Calu3 (cell line): Measurements from ENCODE around the gene AP5S1. TPM values are rescaled to one million over a fixed set of nuclear protein-coding genes. Genes with fewer than 3 reads are reported as not detected.
A peak's percentile ranks its signal among the peaks of the same experiment; 100 is the strongest.

ENCODE experiments used
- BruUV-seq: library from RNA; stranded (reverse); fragments of 400-500 nt; replicated peaks from 2 replicates; lab custom pipeline; 2021; lab: Mats Ljungman, UMichigan
- CTCF ChIA-PET: fragments of 300-600 bp; sonication (Branson Sonifier 250); formaldehyde crosslinking; loops from one replicate; lab custom pipeline; 2022; ENCODE audit warnings: antibody characterized with exemption; lab: Charles Lee
- DNase-seq: peaks from one replicate; pipeline ENCODE4 v3.0.0; 2022
- H3K27ac Mint-ChIP-seq: one replicate; pipeline ENCODE4 v1.8.0; 2022; ENCODE audit warnings: mixed read lengths; ENCODE audit not compliant: unreplicated experiment
- H3K27me3 Mint-ChIP-seq: one replicate; pipeline ENCODE4 v1.8.0; 2022; ENCODE audit warnings: mixed read lengths; ENCODE audit not compliant: unreplicated experiment
- H3K36me3 Mint-ChIP-seq: one replicate; pipeline ENCODE4 v1.8.0; 2022; ENCODE audit warnings: mild to moderate bottlenecking, moderate library complexity, mixed read lengths; ENCODE audit not compliant: insufficient read depth, unreplicated experiment
- H3K4me1 Mint-ChIP-seq: one replicate; pipeline ENCODE4 v1.8.0; 2022; ENCODE audit warnings: mild to moderate bottlenecking, low read depth, mixed read lengths; ENCODE audit not compliant: unreplicated experiment
- H3K4me3 Mint-ChIP-seq: one replicate; pipeline ENCODE4 v1.8.0; 2022; ENCODE audit warnings: mild to moderate bottlenecking, low read depth, moderate library complexity, mixed read lengths; ENCODE audit not compliant: unreplicated experiment
- H3K9me3 Mint-ChIP-seq: one replicate; pipeline ENCODE4 v1.8.0; 2022; ENCODE audit warnings: low read depth, mixed read lengths; ENCODE audit not compliant: unreplicated experiment
- intact Hi-C: fragments of 100-400 bp; cut with micrococcal nuclease; formaldehyde crosslinking; loops from one replicate; pipeline ENCODE4 v1.10.0; 2022; ENCODE audit not compliant: unreplicated experiment
- total RNA-seq: library from RNA; stranded (reverse); gene quantifications from 2 replicates; pipeline ENCODE4 v1.2.3, GENCODE V29; 2022
- TF ChIP-seq, protein P1 (sequence below): fragments of 200-600 bp; IDR thresholded peaks from one replicate; pipeline ENCODE4 v1.8.0; 2022; ENCODE audit warnings: antibody characterized with exemption; ENCODE audit not compliant: unreplicated experiment

The AP5S1 gene
- total RNA-seq, 1 experiment from 2014 or later, result 9.5 TPM

- TF ChIP-seq, protein P1, sequence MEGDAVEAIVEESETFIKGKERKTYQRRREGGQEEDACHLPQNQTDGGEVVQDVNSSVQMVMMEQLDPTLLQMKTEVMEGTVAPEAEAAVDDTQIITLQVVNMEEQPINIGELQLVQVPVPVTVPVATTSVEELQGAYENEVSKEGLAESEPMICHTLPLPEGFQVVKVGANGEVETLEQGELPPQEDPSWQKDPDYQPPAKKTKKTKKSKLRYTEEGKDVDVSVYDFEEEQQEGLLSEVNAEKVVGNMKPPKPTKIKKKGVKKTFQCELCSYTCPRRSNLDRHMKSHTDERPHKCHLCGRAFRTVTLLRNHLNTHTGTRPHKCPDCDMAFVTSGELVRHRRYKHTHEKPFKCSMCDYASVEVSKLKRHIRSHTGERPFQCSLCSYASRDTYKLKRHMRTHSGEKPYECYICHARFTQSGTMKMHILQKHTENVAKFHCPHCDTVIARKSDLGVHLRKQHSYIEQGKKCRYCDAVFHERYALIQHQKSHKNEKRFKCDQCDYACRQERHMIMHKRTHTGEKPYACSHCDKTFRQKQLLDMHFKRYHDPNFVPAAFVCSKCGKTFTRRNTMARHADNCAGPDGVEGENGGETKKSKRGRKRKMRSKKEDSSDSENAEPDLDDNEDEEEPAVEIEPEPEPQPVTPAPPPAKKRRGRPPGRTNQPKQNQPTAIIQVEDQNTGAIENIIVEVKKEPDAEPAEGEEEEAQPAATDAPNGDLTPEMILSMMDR, result no peak
- CTCF ChIA-PET, result no interaction called here
- no peak for DNase-seq
- BruUV-seq, result no TSS peak
- Mint-ChIP-seq H3K9me3 (no peaks in the 10 kb centered on the region), H3K27me3 (no peaks in the 10 kb centered on the region), H3K36me3 (peaks cover 59% of the 10 kb centered on the region), H3K27ac (peak overlapping the region; percentile 74), H3K4me3 (peak overlapping the region; percentile 97), H3K4me1 (peaks cover 9% of the 10 kb centered on the region)
- intact Hi-C loops, result no loop called here
Observed at GRCh38 chr20:3798373-3798768, 22.0 kb upstream of the AP5S1 start.

- H3K27ac Mint-ChIP-seq, result no peak overlapping the region
- CTCF ChIA-PET, result no interaction called here
- H3K9me3 Mint-ChIP-seq, result no peaks in the 10 kb centered on the region
- DNase-seq, result no peak
- H3K4me3 Mint-ChIP-seq, result no peak overlapping the region
- no peaks in the 10 kb centered on the region for H3K27me3 Mint-ChIP-seq
- BruUV-seq, result no TSS peak
- intact Hi-C loops, result no loop called here
- H3K36me3 Mint-ChIP-seq, result peaks cover 64% of the 10 kb centered on the region
- TF ChIP-seq, protein P1, result no peak
- H3K4me1 Mint-ChIP-seq, result peaks cover 12% of the 10 kb centered on the region
Observed at GRCh38 chr20:3798908-3799248, 21.5 kb upstream of the AP5S1 start.

- Mint-ChIP-seq H3K36me3 (peaks cover 71% of the 10 kb centered on the region), H3K4me1 (peaks cover 20% of the 10 kb centered on the region), H3K9me3 (no peaks in the 10 kb centered on the region), H3K4me3 (no peak overlapping the region), H3K27me3 (no peaks in the 10 kb centered on the region), H3K27ac (no peak overlapping the region)
- intact Hi-C loops, result no loop called here
- TF ChIP-seq, protein P1, result no peak
- no TSS peak for BruUV-seq
- no peak for DNase-seq
- CTCF ChIA-PET, result no interaction called here
Observed at GRCh38 chr20:3800256-3800877, 20.0 kb upstream of the AP5S1 start.

DNA sequence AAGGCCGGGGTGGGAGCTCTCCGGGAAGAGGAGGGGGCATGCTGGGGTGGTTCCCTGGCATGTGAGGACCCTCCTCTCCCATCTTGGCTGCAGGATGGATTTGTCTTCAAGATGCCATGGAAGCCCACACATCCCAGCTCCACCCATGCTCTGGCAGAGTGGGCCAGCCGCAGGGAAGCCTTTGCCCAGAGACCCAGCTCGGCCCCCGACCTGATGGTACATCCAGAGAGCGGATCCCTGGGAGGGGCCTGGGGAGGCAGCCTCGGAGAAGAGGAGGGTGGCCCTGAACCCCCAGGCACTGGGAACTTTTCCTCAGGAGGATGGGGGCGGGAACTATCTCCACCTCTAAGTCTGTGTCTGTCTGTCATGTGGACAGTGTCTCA, 19.5 kb upstream of the AP5S1 start:
- Mint-ChIP-seq H3K9me3 (no peaks in the 10 kb centered on the region), H3K27ac (no peak overlapping the region), H3K4me3 (no peak overlapping the region), H3K4me1 (peaks cover 25% of the 10 kb centered on the region), H3K27me3 (no peaks in the 10 kb centered on the region), H3K36me3 (peaks cover 71% of the 10 kb centered on the region)
- no peak for DNase-seq
- TF ChIP-seq, protein P1, result no peak
- no TSS peak for BruUV-seq
- intact Hi-C loops, result no loop called here
- CTCF ChIA-PET, result no interaction called here
